Epithelial cell of proximal tubule (primary cell): Measurements from ENCODE around the gene DSE. TPM values are rescaled to one million over a fixed set of nuclear protein-coding genes. Genes with fewer than 3 reads are reported as not detected.

Source experiments
- DNase-seq: peaks from one replicate; pipeline ENCODE4 v3.0.0-alpha.2; 2011; ENCODE audit warnings: low read depth
- H3K4me3 ChIP-seq: 2 replicates; pipeline ENCODE4 v1.5.1; 2011; ENCODE audit warnings: low read depth, mild to moderate bottlenecking, low read length
- total RNA-seq: library from RNA; depleted of rRNA; stranded (reverse); fragments of >200 nt; gene quantifications from 2 replicates; pipeline ENCODE4 v1.2.3, GENCODE V29; 2015
- TF ChIP-seq, protein P1 (sequence below): conservative IDR thresholded peaks from 2 replicates; pipeline ENCODE4 v1.5.1; 2012; ENCODE audit warnings: low read depth, mild to moderate bottlenecking, low read length

The DSE gene
- total RNA-seq, 1 donor from 2014 or later = 36.1 TPM

DNA sequence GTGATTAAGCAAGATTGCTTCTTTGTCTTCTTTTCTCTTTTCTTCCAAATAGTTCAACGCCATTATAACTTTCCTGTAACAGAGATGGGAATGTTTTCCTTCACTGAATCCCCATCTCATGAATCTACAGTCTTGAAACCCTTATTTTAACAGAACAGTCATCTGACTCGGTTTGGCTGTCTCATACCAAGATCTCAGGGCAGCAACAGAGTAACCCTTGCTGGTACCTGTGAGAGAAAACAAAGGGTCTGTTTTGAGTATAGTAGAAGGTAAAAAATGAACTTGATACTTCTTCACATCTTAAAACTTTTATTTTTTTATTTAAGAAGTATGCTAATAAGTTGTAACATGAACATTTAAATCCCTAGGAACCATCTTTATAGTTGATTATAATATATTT lies 19.6 kb upstream of the DSE start:
- TF ChIP-seq, protein P1, sequence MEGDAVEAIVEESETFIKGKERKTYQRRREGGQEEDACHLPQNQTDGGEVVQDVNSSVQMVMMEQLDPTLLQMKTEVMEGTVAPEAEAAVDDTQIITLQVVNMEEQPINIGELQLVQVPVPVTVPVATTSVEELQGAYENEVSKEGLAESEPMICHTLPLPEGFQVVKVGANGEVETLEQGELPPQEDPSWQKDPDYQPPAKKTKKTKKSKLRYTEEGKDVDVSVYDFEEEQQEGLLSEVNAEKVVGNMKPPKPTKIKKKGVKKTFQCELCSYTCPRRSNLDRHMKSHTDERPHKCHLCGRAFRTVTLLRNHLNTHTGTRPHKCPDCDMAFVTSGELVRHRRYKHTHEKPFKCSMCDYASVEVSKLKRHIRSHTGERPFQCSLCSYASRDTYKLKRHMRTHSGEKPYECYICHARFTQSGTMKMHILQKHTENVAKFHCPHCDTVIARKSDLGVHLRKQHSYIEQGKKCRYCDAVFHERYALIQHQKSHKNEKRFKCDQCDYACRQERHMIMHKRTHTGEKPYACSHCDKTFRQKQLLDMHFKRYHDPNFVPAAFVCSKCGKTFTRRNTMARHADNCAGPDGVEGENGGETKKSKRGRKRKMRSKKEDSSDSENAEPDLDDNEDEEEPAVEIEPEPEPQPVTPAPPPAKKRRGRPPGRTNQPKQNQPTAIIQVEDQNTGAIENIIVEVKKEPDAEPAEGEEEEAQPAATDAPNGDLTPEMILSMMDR = no peak
- no peak overlapping the region for H3K4me3 ChIP-seq
- no peak for DNase-seq

DNA sequence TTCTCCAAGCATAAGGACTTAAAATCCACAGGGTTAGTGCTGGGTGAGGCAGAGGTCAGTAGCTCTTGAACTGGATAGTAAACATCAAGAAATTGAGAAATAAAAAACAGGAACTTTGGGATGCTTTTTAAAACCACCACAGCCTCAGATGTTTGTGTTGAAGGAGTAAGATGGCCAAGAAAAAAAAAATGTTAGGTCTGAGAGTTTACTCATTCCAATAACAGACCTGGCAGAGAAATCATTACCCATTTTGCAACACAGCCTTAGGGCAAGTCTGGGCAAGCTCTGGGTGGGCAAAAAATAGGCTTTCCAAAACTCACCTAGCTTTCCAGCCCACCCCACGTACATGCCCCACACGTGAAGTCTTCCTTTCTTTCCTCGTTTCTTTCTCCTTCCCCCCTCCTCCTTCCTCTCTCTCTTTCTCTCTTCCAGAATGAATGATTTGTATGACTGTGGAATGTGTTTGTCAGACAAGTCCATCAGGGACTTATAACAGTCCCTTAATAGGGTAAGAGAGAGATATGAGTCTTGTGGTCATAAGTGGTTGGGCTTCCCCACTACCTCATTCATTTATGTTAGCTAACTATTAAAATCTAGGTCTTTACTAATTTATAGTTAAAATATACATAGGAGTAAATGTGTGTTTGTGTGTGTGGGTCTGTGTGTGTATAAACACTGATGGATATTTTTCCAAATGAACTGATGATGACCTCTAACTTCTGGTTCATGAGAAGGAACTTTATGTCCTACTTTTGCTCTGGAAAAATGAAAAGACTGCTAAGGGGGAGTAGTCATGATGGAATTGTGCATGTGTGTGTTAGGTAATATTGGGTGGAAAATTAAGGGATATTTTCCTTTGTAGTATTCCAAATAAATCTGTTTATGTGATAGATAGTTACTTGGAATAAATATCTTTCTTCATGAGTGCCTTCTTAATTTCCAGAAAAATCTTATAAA lies 18.0 kb upstream of the DSE start:
- H3K4me3 ChIP-seq = no peak overlapping the region
- DNase-seq = no peak
- TF ChIP-seq, protein P1 = no peak

GRCh38 chr6:116354236-116354635 lies 16.5 kb upstream of the DSE start:
- no peak overlapping the region for H3K4me3 ChIP-seq
- TF ChIP-seq, protein P1 = no peak
- DNase-seq = no peak

GRCh38 chr6:116355796-116356195 lies 15.0 kb upstream of the DSE start:
- no peak overlapping the region for H3K4me3 ChIP-seq
- no peak for DNase-seq
- TF ChIP-seq, protein P1 = no peak

- no peak overlapping the region for H3K4me3 ChIP-seq
- DNase-seq = no peak
- TF ChIP-seq, protein P1 = no peak
Measured at GRCh38 chr6:116359131-116359530, 11.6 kb upstream of the DSE start.

DNA sequence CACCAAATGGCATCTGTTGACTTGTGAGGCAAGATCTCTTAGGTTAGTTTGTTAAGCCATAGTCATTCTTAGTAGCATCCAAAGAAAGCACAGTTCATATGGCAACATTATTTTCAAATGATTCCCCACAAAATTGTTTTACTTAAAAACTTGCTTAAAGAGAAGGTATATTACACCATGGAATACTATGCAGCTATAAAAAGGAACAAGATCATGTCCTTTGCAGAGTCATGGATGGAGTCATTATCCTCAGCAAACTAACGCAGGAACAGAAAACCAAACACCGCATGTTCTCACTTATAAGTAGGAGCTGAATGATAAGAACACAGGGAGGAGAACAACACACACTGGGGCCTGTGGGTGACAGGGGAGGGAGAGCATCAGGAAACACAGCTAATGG lies 10.9 kb upstream of the DSE start:
- no peak overlapping the region for H3K4me3 ChIP-seq
- no peak for DNase-seq
- TF ChIP-seq, protein P1 = no peak

- no peak for DNase-seq
- H3K4me3 ChIP-seq = no peak overlapping the region
- TF ChIP-seq, protein P1 = no peak
Measured at GRCh38 chr6:116362276-116362675, 8.5 kb upstream of the DSE start.
